ENCODE results near the gene ARAP3. TPM values are rescaled to one million over a fixed set of nuclear protein-coding genes. Genes with fewer than 3 reads are reported as not detected.

ARAP3 gene
- total RNA-seq, 1 experiment from 2014 or later: 15.1 TPM

DNA sequence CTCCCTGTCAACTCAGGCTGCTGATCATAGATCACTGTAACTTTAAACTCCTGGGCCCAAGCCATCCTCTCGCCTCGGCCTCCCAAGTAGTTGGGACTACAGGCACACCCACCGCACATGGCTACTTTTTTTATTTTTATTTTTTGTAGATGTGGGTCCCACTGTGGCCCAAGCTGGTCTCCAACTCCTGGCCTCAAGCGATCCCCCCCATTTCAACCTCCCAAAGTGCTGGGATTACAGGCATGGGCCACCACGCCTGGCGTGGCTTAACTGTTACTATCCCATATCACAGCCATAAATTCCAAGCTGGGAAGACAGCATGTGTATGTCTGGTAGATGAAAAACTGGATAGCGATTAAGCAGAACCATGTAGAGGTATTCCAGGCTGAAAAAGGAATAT lies 46.4 kb downstream of the ARAP3 start (continued):
- TF ChIP-seq FOSL1 (IDR thresholded peaks at IDR 0.05; ENCODE audit: low read depth) (no peak), POLR2A (IDR thresholded peaks at IDR 0.05; ENCODE audit: borderline replicate concordance, extremely low read depth, insufficient read depth, insufficient read length) (no peak), POLR2AphosphoS5 (IDR thresholded peaks at IDR 0.05; ENCODE audit: low read depth, low read length) (no peak), ZFX (IDR thresholded peaks at IDR 0.05) (no peak)

DNA sequence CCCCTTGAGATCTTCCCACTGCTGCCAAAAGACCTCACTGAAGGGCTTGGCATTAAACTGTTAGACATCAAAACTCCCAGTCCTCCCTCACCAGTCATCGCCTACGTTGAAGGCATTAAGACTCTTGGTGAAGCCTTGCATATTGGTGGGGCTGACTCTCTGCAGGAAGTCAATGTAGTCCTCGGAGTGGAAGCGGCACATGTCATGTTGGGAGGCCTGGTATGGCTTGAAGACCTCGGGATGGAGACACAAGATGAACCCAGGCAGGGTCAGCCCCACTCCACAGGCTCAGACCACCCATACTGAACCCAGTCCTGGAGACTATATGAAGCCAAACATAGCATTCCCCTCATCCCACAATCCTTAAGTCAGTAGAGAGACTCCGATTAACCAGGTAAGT lies 47.3 kb downstream of the ARAP3 start:
- H3K4me3 ChIP-seq (replicated peaks in 1 of 2; ENCODE audit: low read depth in 1 of 2, low read length in 2 of 2): no peak overlapping the region
- no peak overlapping the region for H3K9ac ChIP-seq (ENCODE audit: low read length)
- no peaks in the 10 kb centered on the region for H3K9me2 ChIP-seq (ENCODE audit: insufficient read depth)
- H3K9me3 ChIP-seq (ENCODE audit: control insufficient read depth in 1 of 2, insufficient read depth in 1 of 2, low read depth in 1 of 2, low read length in 2 of 2): no peaks in the 10 kb centered on the region
- ChIA-PET RAD21 (ENCODE audit: low non-redundant PET in 1 of 2, low total read pairs in 2 of 2, uncharacterized antibody in 2 of 2, unreplicated experiment in 2 of 2) (no interaction called here), POLR2A (no interaction called here), CTCF (no interaction called here)
- H3K4me2 ChIP-seq (ENCODE audit: low read length): peak overlapping the region; percentile 98; the same call in 1 of the 2 replicates
- peaks cover 12 to 13% of the 10 kb centered on the region in 2 experiments; a peak in 3 of 4 replicates for H3K36me3 ChIP-seq (ENCODE audit: control insufficient read depth in 1 of 2, insufficient read depth in 2 of 2, low read length in 2 of 2)
- intact Hi-C loops (cut with micrococcal nuclease): no loop called here
- H3K4me1 ChIP-seq (ENCODE audit: control insufficient read depth in 1 of 2, insufficient read depth in 2 of 2, low read length in 2 of 2): peaks cover 5 to 24% of the 10 kb centered on the region in 2 experiments
- ATAC-seq: no peak
- no peak for DNase-seq (ENCODE audit: low read depth, low spot score)
- BruUV-seq (replicated peaks): no TSS peak
- TF ChIP-seq RAD21 (IDR thresholded peaks at IDR 0.05; ENCODE audit: low read depth) (no peak), EZH2 (IDR thresholded peaks at IDR 0.05) (no peak), YY1 (IDR thresholded peaks at IDR 0.05; ENCODE audit: extremely low read depth, insufficient replicate concordance, low read depth, low read length) (no peak), CBX3 (IDR thresholded peaks at IDR 0.05; ENCODE audit: low read depth) (no peak), POLR2AphosphoS5 (IDR thresholded peaks at IDR 0.05; ENCODE audit: low read depth, low read length) (no peak), EGR1 (IDR thresholded peaks at IDR 0.05; ENCODE audit: low read depth) (no peak), ELF1 (IDR thresholded peaks at IDR 0.05; ENCODE audit: borderline replicate concordance, low read depth) (no peak), POLR2A (IDR thresholded peaks at IDR 0.05; ENCODE audit: borderline replicate concordance, extremely low read depth, insufficient read depth, insufficient read length) (no peak)
- TF ChIP-seq, protein P1, sequence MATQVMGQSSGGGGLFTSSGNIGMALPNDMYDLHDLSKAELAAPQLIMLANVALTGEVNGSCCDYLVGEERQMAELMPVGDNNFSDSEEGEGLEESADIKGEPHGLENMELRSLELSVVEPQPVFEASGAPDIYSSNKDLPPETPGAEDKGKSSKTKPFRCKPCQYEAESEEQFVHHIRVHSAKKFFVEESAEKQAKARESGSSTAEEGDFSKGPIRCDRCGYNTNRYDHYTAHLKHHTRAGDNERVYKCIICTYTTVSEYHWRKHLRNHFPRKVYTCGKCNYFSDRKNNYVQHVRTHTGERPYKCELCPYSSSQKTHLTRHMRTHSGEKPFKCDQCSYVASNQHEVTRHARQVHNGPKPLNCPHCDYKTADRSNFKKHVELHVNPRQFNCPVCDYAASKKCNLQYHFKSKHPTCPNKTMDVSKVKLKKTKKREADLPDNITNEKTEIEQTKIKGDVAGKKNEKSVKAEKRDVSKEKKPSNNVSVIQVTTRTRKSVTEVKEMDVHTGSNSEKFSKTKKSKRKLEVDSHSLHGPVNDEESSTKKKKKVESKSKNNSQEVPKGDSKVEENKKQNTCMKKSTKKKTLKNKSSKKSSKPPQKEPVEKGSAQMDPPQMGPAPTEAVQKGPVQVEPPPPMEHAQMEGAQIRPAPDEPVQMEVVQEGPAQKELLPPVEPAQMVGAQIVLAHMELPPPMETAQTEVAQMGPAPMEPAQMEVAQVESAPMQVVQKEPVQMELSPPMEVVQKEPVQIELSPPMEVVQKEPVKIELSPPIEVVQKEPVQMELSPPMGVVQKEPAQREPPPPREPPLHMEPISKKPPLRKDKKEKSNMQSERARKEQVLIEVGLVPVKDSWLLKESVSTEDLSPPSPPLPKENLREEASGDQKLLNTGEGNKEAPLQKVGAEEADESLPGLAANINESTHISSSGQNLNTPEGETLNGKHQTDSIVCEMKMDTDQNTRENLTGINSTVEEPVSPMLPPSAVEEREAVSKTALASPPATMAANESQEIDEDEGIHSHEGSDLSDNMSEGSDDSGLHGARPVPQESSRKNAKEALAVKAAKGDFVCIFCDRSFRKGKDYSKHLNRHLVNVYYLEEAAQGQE (IDR thresholded peaks at IDR 0.05; ENCODE audit: low read depth): no peak
- TF ChIP-seq, protein P2, sequence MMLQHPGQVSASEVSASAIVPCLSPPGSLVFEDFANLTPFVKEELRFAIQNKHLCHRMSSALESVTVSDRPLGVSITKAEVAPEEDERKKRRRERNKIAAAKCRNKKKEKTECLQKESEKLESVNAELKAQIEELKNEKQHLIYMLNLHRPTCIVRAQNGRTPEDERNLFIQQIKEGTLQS (IDR thresholded peaks at IDR 0.05): no peak
- TF ChIP-seq, protein P3, sequence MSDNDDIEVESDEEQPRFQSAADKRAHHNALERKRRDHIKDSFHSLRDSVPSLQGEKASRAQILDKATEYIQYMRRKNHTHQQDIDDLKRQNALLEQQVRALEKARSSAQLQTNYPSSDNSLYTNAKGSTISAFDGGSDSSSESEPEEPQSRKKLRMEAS (IDR thresholded peaks at IDR 0.05): no peak
- TF ChIP-seq, protein P4, sequence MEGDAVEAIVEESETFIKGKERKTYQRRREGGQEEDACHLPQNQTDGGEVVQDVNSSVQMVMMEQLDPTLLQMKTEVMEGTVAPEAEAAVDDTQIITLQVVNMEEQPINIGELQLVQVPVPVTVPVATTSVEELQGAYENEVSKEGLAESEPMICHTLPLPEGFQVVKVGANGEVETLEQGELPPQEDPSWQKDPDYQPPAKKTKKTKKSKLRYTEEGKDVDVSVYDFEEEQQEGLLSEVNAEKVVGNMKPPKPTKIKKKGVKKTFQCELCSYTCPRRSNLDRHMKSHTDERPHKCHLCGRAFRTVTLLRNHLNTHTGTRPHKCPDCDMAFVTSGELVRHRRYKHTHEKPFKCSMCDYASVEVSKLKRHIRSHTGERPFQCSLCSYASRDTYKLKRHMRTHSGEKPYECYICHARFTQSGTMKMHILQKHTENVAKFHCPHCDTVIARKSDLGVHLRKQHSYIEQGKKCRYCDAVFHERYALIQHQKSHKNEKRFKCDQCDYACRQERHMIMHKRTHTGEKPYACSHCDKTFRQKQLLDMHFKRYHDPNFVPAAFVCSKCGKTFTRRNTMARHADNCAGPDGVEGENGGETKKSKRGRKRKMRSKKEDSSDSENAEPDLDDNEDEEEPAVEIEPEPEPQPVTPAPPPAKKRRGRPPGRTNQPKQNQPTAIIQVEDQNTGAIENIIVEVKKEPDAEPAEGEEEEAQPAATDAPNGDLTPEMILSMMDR (IDR thresholded peaks at IDR 0.05 in 2 of 3, conservative IDR thresholded peaks at IDR 0.05 in 1 of 3; ENCODE audit: borderline replicate concordance in 1 of 3, insufficient read depth in 1 of 3, low read depth in 2 of 3, low read length in 2 of 3): no peak
- no peak overlapping the region for H3K27ac ChIP-seq (ENCODE audit: low read depth, low read length)
- H4K20me1 ChIP-seq (ENCODE audit: insufficient read depth): no peaks in the 10 kb centered on the region
- H3K79me2 ChIP-seq (ENCODE audit: insufficient read depth, low read length): peaks cover 67% of the 10 kb centered on the region
- no peak overlapping the region for H2AFZ ChIP-seq (ENCODE audit: low read depth, low read length, poor library complexity, severe bottlenecking)
- no peaks in the 10 kb centered on the region for H3K27me3 ChIP-seq (ENCODE audit: insufficient read depth, low read length)
